HS-27A (cell line): Measurements from ENCODE around the gene PHLDB2.

Experiments
- DNase-seq: peaks from one replicate; pipeline ENCODE4 v3.0.0-alpha.2; 2012; ENCODE audit warnings: low read depth, missing footprints

The PHLDB2 gene

DNA sequence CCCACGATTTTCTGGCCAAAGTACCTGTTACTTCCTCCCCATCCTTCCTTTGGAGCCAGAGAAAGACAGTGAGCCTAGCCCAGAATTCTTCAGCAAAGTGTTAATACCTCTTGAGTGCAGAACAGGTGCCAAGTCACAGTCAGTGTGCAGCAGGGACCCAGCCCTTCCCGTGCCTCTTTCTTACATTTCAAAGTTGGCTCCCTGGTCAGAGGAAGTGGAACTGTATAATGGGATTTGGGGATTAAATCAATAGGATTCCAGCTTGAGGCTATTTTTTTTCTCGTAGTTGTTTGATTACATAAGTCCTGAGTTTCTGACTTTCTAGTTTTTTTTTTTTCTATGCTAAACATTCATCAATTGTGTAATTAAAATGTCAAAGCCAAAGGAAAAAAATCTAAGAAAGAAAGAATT lies 67.2 kb downstream of the PHLDB2 start:
- no peak for DNase-seq

DNA sequence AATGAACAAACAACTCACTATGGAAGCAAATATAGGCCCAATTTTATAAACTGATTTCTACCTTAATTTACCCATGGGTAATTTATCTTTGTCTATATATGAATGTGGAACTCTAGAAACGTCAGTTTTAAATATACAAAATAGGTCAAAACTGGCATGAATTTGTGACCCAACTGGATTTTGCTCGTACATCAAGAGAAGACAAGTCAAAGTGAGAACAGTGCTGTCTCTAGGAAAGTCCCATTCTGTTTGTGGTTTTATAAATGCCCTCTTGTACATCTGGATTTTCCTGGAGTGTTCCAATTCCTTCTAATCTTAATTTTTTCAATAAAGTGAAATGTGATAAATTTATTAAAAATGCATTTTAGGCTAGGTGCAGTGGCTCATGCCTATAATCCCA lies 69.5 kb downstream of the PHLDB2 start:
- no peak for DNase-seq

- no peak for DNase-seq
Observed at GRCh38 chr3:111929484-111929883, 70.4 kb downstream of the PHLDB2 start.

DNA sequence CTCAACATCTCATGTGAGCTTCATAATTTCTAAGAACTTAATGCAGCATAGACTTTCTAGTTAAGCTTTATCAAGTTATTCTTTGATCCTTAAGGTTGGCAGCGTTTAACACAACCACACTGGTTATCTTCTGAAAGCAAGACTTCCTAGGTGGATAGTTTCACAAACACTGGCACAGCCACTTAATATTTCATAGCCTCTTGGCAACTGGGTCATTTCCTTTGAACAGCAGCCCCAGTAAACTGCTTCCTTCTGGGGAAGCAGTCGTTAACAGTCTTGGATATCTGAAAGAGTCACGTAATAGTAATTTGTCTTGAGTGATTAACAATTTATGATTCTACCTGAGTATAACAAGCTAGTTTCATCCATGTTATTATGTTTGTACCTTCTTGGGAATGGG lies 73.9 kb downstream of the PHLDB2 start:
- DNase-seq, result no peak

DNA sequence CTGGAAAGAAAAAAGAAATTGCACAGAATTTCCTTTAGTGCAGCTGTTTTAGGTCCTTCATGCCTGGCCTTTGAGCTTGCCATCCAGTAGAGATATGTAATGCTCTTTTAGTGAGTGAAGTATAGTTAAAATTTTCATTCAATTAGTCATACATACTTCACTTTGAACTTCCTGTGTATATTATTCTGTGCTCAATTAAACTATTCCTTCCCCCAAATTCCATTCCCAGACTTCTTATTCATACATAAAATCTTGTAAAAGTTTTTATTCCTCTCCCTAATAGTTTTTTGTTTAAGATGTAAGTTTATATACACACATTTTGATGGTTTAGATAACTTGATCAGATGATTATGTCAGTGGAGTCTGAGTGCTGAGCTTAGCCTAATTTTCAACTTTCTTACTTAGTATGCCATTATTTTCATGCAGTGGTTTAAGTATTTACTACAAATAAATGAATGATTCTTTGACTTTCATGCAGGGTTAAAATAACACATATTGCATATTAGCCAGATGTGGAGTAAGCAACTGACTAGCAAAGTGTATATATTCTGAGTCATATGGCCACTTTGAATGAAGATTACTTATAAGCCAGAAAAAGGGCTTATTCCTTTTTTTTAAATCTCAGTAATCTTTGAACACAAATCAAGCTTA lies 77.3 kb downstream of the PHLDB2 start:
- DNase-seq, result peak; percentile 85

- no peak for DNase-seq
Observed at GRCh38 chr3:111936967-111937366, 77.9 kb downstream of the PHLDB2 start.

DNA sequence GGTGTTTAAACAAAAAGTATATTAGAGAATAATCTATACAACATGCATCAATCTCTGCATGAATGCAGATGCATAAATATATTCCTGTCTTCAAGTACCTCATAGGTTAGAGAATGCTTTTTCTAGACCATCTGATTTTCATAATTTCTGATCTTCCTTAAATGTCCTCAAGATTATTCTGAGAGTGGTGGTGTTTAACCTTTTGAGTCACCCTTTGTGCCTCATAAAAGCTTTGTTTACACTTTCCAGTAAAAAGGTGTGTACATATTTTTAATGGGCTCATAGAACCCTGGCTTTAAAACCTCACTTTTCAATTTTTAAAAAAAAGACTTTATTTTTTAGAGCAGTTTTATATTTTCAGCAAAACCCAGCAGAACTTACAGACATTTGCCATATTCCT lies 78.8 kb downstream of the PHLDB2 start:
- DNase-seq, result no peak

GRCh38 chr3:111939873-111940272 lies 80.8 kb downstream of the PHLDB2 start:
- DNase-seq, result no peak

DNA sequence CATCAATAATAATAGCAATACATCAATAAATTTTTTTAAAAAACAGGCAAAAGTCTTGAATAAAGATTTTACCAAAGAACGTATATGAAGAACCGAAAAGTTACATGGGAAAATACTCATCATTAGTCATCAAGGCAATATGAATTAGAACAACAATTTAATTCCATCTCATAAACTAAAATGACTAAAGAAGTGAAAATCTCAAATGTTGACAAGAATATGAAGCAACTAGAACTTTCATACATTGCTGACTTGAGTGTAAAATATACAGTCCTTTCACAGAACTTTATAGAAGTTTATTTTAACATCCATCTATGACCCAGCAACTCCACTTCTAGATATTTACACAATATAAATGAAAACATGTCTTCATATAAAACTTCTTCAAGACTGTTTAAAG lies 84.5 kb downstream of the PHLDB2 start:
- no peak for DNase-seq

- no peak for DNase-seq
Observed at GRCh38 chr3:111944372-111944771, 85.3 kb downstream of the PHLDB2 start.

GRCh38 chr3:111947231-111947630 lies 88.2 kb downstream of the PHLDB2 start:
- DNase-seq, result no peak

DNA sequence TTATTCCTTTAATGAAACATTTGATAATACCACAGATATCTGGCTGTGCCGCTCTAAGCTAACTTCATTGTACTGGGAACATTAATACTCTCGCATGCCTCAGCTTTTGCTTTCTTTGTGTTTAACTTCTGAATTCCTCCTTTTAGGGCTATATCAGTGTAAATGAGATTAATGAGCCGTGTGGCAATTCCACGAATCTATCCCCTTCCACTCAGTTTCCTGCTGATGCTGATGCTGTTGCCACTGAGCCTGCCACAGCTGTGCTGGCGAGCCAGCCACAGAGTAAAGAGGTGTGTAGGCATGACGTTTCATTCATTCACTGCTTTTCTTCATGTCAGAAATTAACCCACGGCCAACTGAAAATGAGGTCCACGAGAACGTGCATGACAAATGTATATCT lies 89.7 kb downstream of the PHLDB2 start:
- no peak for DNase-seq

DNA sequence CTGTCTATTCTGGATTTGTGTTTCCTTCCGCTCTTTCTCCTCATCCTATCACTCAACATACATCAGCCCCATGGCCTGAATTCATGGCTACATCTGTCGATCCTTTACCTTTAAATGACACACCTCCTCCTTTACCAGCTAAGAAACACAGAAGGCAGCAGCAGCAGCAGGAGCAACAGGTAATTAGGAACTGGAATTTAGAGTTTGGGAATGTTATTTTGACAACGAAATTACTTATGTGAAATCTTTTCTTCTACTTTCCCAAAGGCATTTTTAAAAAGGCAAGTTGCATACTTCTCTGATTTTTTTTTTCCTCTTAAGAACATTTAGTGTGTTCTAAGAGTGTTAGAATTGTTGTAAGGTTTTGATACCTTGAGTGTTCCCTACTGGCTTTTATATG lies 90.6 kb downstream of the PHLDB2 start:
- DNase-seq, result no peak

- DNase-seq, result no peak
Observed at GRCh38 chr3:111951032-111951431, 92.0 kb downstream of the PHLDB2 start.

- DNase-seq, result no peak
Observed at GRCh38 chr3:111952086-111952485, 93.0 kb downstream of the PHLDB2 start.

- DNase-seq, result no peak
Observed at GRCh38 chr3:111952866-111953450, 93.9 kb downstream of the PHLDB2 start.

- no peak for DNase-seq
Observed at GRCh38 chr3:111954228-111954990, 95.3 kb downstream of the PHLDB2 start.

DNA sequence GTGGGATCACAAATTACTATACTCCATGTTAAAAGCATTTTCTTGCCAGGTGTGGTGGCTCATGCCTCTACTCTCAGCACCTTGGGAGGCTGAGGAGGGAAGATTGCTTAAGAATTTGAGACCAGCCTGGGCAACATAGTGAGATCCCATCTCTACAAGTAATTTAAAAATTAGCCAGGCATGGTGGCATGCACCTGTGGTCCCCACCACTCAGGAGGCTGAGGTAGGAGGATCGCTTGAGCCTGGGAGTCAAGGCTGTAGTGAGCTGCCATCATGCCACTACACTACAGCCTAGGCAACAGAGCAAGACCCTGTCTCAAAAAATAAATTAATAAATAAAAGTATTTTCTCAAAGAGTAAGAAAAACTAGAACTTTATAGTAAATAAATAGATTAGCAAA lies 96.8 kb downstream of the PHLDB2 start:
- no peak for DNase-seq

DNA sequence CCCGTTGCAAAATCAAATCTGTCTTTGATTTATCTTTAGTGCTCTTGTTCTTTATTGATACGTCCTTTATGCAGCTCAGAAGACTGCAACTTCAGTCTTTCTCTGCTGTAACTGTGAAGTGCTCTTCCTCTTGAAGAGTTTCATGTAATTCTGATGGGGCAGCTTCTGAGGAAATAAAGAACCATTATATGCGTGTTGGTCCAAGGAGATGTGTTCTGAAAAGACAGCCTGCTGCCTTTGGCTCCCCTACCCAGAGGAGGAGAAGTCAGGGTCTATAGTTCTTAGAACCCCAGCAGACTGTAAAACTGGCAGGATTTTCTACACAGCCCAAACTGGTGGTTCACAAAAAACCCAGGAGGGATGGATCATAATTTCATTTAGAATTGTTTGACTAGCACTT lies 97.4 kb downstream of the PHLDB2 start:
- no peak for DNase-seq

DNA sequence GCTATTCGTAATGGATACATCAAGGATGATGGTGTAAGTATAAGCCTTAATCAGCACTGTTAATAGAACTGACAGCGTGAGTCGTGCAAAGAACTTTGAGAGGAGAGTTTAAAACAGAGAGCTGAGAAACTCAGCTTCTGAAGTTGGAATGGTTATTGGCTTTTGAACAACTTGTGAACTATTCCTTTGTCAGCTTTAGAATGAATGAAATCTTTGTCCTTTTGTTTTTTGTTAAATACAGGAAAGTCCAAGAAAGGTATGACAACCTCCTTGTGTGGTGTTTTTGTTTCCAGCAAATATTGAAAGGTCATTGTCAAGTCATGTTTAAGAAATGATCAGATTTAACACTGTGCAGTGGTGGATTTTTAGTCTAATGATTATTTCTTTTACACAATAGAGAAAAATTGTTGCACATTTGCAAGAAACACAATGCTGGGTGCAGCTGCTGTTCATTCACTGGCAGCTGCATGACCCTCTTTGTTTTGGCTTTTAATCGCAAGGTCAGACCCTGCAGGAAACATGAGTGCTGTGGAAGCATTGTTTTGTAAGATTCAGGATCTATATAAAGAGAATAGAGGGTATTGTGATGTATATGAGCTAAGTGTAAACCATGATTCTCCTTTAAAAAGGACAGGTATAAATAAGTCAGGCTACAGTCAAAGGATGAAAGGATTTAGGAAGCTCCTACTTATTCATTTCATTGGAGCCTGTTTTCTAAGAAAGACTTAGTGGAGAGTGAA lies 98.1 kb downstream of the PHLDB2 start:
- DNase-seq, result no peak

- no peak for DNase-seq
Observed at GRCh38 chr3:111961461-111962164, 102.5 kb downstream of the PHLDB2 start.

DNA sequence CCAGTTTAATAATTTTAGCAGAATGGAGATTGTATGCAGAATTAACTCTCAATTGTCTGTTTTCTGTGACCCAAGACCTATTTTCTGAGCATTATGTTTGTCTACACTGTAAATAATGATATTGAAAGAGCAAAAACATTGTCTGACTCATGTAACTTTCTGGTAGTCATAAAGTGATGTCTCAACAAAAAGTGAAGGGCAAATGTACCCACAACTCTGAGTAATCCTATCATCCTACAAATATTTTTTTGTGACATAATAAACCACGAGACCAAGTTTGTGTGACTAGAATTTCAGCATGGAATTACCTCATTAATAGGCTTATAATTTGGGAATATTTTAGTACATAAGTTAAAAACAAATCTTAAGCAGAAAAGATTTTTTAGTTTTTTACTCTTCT lies 104.4 kb downstream of the PHLDB2 start:
- peak; percentile 22 for DNase-seq
